Ishikawa (cell line): ENCODE measurements around the gene NTRK3.

Experiments
- FOXM1 ChIP-seq: IDR thresholded peaks from 2 replicates; pipeline ENCODE4 v1.6.1; 2012; ENCODE audit warnings: low read depth, borderline replicate concordance
- NFIC ChIP-seq: IDR thresholded peaks from 2 replicates; pipeline ENCODE4 v1.6.1; 2012
- RAD21 ChIP-seq: IDR thresholded peaks from 2 replicates; pipeline ENCODE4 v1.6.1; 2012; ENCODE audit warnings: low read depth
- TAF1 ChIP-seq: IDR thresholded peaks from 2 replicates; pipeline ENCODE4 v1.6.1; 2012; ENCODE audit warnings: low read depth, mild to moderate bottlenecking
- TF ChIP-seq, protein P1 (sequence below): IDR thresholded peaks from 2 replicates; pipeline ENCODE4 v1.6.1; 2012; ENCODE audit warnings: low read depth, mild to moderate bottlenecking

DNA sequence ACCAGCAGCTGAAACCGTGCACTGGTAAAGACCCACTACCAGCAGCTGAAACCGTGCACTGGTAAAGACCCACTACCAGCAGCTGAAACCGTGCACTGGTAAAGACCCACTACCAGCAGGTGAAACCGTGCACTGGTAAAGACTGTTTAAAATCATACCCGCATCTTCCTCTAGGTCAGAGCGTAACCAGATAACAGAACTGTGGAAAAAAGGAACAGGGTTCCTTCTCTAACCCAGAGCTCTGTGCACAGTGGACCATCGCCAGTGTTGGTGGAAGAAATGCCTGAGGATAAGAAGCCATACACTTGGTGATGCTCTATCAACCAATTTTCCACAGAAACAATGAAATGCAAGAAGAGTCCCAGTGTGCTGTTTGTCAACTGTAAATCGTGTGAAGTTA lies 243.4 kb downstream of the NTRK3 start:
- TF ChIP-seq NFIC (no peak), FOXM1 (no peak), RAD21 (no peak), TAF1 (no peak)
- TF ChIP-seq, protein P1, sequence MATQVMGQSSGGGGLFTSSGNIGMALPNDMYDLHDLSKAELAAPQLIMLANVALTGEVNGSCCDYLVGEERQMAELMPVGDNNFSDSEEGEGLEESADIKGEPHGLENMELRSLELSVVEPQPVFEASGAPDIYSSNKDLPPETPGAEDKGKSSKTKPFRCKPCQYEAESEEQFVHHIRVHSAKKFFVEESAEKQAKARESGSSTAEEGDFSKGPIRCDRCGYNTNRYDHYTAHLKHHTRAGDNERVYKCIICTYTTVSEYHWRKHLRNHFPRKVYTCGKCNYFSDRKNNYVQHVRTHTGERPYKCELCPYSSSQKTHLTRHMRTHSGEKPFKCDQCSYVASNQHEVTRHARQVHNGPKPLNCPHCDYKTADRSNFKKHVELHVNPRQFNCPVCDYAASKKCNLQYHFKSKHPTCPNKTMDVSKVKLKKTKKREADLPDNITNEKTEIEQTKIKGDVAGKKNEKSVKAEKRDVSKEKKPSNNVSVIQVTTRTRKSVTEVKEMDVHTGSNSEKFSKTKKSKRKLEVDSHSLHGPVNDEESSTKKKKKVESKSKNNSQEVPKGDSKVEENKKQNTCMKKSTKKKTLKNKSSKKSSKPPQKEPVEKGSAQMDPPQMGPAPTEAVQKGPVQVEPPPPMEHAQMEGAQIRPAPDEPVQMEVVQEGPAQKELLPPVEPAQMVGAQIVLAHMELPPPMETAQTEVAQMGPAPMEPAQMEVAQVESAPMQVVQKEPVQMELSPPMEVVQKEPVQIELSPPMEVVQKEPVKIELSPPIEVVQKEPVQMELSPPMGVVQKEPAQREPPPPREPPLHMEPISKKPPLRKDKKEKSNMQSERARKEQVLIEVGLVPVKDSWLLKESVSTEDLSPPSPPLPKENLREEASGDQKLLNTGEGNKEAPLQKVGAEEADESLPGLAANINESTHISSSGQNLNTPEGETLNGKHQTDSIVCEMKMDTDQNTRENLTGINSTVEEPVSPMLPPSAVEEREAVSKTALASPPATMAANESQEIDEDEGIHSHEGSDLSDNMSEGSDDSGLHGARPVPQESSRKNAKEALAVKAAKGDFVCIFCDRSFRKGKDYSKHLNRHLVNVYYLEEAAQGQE = no peak
